GM19035 (cell line): ENCODE results near the gene RNF223.
"Not testable (repeated sequence)": the region's sequence is repeated elsewhere in the genome, so short reads cannot be mapped to it uniquely, and the experiment has no call there.

Experiments used
- ATAC-seq: cut with Tn5 transposase; IDR thresholded peaks from one replicate; pipeline ENCODE4 v1.9.1; 2021; ENCODE audit not compliant: unreplicated experiment

RNF223 gene

DNA sequence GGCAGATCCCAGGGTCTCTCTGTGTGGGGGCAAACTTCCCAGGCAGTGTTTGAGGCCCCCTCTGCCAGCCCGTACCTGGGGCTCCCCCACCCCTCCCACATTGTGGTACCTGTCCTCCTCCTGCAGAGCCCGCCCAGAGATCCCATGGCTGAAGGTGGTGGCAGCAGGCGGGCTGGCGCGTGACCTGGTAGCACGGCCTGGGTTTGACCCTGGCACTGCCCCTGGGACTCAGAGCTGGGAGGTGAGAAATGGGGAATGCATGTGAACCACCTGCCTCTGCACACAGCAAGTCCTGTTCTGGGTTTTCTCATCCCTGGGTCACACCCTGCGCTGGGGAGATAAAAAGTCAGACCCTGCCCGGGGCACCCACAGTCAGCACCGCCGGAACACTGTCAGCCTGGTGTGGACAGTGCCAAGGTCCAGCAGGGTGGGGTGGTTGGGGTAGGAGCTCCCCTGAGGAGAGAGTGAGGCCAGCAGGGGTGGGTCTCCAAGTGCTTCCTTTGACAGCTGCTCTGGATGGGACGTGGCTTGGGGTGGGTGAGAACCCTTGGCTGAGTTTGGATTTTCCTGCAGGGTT is 42.4 kb downstream of the RNF223 start:
- no peak for ATAC-seq

- not testable (repeated sequence) for ATAC-seq
Measured at GRCh38 chr1:1030867-1031658, 43.0 kb downstream of the RNF223 start.

DNA sequence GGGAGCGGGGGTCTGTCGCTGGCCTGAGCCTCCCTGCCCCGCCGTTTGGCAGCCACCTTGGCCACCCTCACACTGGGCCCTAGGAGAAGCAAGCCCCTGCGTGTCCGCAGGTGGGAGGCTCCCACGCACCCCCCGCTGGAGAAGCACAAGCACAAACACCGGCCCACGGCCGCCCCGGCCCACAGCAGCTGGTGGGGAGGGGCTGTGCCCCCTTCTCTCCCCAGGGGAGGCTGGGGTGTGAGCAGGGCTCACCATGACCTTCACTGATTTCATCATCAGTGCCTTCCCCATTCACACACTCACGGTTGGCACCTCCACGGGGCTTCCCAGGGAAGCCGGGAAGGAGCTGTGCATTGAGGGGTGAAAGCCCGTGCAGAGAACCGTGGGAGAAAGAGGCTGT is 46.3 kb downstream of the RNF223 start:
- no peak for ATAC-seq

GRCh38 chr1:1026599-1027413 is 47.3 kb downstream of the RNF223 start:
- no peak for ATAC-seq

- ATAC-seq = no peak
Measured at GRCh38 chr1:1025730-1026129, 48.4 kb downstream of the RNF223 start.

DNA sequence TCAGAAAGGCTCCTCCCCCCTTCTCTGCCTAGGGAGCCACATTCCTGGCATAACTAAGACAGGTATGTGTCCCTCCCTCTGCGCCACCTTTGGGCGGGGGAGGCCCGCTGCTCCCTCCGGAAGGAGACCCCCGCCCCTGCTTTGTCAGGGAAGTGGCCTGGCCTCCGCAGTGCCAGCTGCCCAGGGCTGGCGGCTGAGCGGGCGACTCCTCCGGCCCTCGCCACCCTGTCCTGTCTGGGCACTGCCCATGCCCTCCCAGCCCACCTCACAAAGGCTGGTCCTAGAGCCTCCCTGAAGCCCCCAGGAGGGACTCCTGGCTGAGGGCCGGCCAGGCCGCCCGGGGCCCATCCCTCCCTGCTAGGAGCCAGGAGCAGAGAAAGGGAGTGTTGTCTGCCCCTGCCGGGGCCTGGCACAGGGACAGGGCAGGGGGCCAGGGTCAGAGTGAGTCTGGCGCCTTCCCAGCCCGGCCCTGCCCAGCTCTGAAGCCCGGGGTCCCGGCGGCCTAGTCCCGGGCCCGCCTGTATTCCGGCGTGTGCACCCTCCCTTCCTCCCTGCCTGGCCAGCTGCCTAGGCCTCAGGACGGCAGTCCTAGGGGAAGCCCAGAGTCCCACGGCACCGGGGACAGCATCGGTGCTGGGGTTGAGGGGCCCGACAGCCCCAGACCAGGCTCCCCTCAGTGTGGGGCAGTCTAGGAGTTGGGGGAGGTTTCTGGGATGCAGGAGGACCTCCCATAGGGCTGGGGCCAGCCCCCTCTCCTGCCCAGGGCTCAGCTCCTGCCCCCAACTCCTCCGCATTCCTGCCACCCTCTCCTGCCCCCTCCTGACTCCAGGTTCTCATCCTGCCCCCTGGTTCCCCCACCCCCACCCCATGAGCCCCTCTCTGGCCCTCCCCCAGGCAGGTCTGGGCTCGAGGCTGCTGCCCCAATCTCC is 49.1 kb downstream of the RNF223 start:
- no peak for ATAC-seq

DNA sequence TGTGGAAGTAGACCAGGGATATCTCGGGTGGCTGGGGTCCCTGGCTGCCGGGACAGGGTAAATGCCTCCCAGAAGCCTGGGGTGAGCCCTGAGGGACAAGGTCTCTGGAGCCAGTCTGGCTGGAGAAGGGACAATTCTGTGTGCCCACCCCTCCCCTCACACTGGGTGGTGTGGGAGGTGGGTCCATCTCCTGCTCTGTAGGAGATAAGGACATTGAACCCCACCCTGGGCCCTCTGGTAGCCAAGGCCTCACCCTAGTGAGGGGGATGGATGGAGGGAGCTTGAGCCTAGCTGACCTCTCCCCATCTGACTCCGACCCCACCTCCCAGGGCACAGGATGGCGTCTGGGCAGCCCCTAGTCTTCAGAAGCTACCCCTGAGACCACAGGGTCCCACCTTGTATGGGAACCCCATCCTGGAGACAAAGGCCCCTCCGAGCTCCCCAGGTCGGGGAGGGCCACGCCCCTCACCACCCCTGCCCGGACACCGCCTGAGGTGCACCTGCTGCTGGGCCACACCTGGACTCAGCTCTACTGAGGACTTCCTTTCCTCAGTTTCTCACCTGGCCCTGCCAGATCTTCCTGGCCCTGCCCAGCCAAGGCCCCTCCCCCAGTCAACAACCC is 49.8 kb downstream of the RNF223 start:
- ATAC-seq = no peak

DNA sequence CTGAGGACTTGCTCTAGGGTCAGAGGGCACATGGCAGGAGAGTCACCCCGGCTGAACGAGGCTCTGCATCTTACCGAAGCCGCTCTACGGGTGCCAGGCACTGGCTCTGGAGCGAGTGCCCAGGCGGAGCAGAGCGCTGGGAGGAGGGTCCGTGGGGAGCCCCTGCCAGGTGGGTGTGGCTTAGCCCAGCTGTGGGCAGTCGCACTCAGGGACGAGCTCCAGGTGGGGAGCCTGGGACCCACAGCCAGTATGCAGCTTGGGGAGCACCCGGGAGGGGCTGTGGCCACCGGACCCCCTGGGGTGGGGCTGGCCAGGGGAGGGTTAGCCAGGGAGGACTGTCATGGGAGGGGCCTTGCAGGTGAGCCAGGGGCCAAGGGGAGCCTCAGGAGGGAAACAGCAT is 50.4 kb downstream of the RNF223 start:
- no peak for ATAC-seq

DNA sequence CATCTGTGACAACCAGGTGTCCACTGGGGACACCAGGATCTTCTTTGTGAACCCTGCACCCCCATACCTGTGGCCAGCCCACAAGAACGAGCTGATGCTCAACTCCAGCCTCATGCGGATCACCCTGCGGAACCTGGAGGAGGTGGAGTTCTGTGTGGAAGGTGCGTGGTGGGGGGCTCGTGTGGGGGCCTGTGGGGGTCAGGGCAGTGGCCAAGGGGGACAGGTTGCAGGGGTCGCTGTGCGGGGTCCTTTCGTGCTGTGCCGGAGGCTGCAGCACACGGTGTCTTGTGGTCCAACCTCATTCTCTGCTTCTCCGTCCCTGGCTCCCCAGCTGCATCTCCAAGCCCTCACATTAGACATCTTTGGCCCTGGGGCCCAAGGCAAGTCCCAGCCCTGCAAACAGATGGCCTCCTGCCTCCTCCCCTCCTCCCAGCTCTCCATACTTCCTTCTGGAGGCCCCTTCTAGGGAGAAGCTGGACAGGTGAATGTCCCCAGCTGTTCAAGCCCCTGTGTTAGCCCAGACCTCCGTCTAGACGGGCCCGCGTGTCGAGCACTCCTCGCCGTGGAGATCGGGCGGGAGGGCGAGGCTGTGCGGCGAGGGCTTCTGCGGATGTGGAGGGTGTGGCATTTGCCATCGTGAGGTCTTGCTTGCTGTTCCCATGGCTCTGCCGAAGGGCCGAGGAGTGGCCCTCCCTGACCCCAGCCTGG is 51.6 kb downstream of the RNF223 start:
- no peak for ATAC-seq

- ATAC-seq = no peak
Measured at GRCh38 chr1:1021920-1022259, 52.2 kb downstream of the RNF223 start.

- ATAC-seq = no peak
Measured at GRCh38 chr1:1021010-1021919, 52.8 kb downstream of the RNF223 start.
